Heart right ventricle (tissue), 16 donors: ENCODE measurements around the gene TMEM115. TPM values are rescaled to one million over a fixed set of nuclear protein-coding genes. Genes with fewer than 3 reads are reported as not detected.
A peak's percentile ranks its signal among the peaks of the same experiment; 100 is the strongest.

Source experiments
- ATAC-seq, 8 donors: fragments of 200-7000 bp; cut with Tn5 transposase; one replicate each; pipeline ENCODE4 v1.9.1; 2020; ENCODE audit warnings: mild to moderate bottlenecking in 8 of 8, moderate library complexity in 8 of 8, moderate number of reproducible peaks in 1 of 8
- DNase-seq, 2 donors: peaks; one replicate each; pipeline ENCODE4 v3.0.0-alpha.2; 2020
- H3K27ac ChIP-seq, 10 donors: fragments of 200-600 bp; sonication (generic) in 2 of 10; one replicate each; pipeline versions ENCODE4 v1.5.0 to v1.8.0; 2020 to 2022; ENCODE audit warnings: mild to moderate bottlenecking in 3 of 10
- H3K27me3 ChIP-seq, 7 donors: fragments of 200-600 bp; one replicate each; pipeline ENCODE4 v1.8.0; 2021 to 2022; ENCODE audit warnings: mild to moderate bottlenecking in 2 of 7
- H3K36me3 ChIP-seq, 9 donors: fragments of 200-600 bp; sonication (generic) in 1 of 9; one replicate each; pipeline versions ENCODE4 v1.5.0 to v1.8.0; 2020 to 2022; ENCODE audit warnings: mild to moderate bottlenecking in 2 of 9
- H3K4me1 ChIP-seq, 9 donors: fragments of 200-600 bp; sonication (generic) in 1 of 9; one replicate each; pipeline versions ENCODE4 v1.5.0 to v1.8.0; 2020 to 2022; ENCODE audit warnings: mild to moderate bottlenecking in 4 of 9
- H3K4me3 ChIP-seq, 10 donors: fragments of 200-600 bp; sonication (generic) in 2 of 10; one replicate each; pipeline versions ENCODE4 v1.5.0 to v1.8.0; 2020 to 2022; ENCODE audit warnings: mild to moderate bottlenecking in 7 of 10, moderate library complexity in 2 of 10
- H3K9me3 ChIP-seq, 11 donors: fragments of 200-600 bp in 10 of 11; sonication (generic) in 2 of 11; one replicate each; pipeline versions ENCODE4 v1.5.0 to v1.8.0; 2013 to 2022; ENCODE audit warnings: mild to moderate bottlenecking in 2 of 11, control low read depth in 1 of 11, moderate library complexity in 1 of 11
- CTCF ChIP-seq, 9 donors: fragments of 200-600 bp; sonication (generic) in 2 of 9; IDR thresholded peaks; one replicate each; pipeline versions ENCODE4 v1.5.0 to v1.8.0; 2021 to 2022; ENCODE audit warnings: antibody characterized with exemption in 9 of 9, mild to moderate bottlenecking in 5 of 9, moderate library complexity in 1 of 9
- WGBS, 2 donors: extraction: QIAGEN DNeasy Blood & Tissue Kit; methylation state at CpG; one replicate each; pipeline ENCODE4 v1.1.7; 2013; ENCODE audit warnings: inconsistent platforms in 1 of 2; 5-methylcytosine and 5-hydroxymethylcytosine counted together
- intact Hi-C, 10 donors: fragments of 100-400 bp; cut with DNase I; formaldehyde crosslinking; loops; one replicate each; pipeline versions ENCODE4 v1.11.1 to v1.14.2; 2022
- long read RNA-seq, 3 donors: library from polyadenylated mRNA; unstranded; transcript quantifications; one replicate each; pipeline ENCODE4 v2.0.0, GENCODE V29; 2020 to 2021
- polyA plus RNA-seq, 2 donors: library from polyadenylated mRNA; stranded (reverse); fragments of 200-250 nt; gene quantifications; one replicate each; pipeline ENCODE4 v1.2.3, GENCODE V29; 2013
- total RNA-seq, 10 donors: library from RNA; stranded (reverse); fragmentation: NEBNext Ultra II Directional in 3 of 10; extraction: Animal tissue kit (Norgen Biotek cat#: 25700) in 3 of 10; gene quantifications; one replicate each; pipeline versions ENCODE4 v1.2.1 to v1.2.4, GENCODE V29; 2021 to 2023
- donor health status: Arrhythmogenic right ventricular cardiomyopathy.
- donor health status: ischemic (EF 13 %, LVEDD 7.1; RV severe dilation, severe dysfunction).
- donor health status: healthy with polysubstance abuse.
- donor health status: DM: no; HTN: yes; CAD: no.
- donor health status: DM: no; HTN: no; CAD: no.
- donor health status: ischemic (EF 25% LVEDD 6.9; RV normal size, moderate dysfunction).
- donor health status: ischemic (EF 25% LVEDD 5.7; RV mildly dilated, moderate dysfunction).
- donor health status: healthy.
- donor health status: DM: yes; HTN: yes; CAD: no.
- donor health status: Ischemic cardiomyopathy.
- donor health status: ischemic (EF 35%, LVEDD 5.7; RV mildly dilated, moderate dysfunction).
- donor health status: nonischemic (EF 11% LVEDD 7.7; RV severe dilation, severe dysfunction).
- donor health status: DM: yes; HTN: yes; CAD: no.
- donor health status: PGD.
- donor health status: ischemic (EF 29% LVEDD 5.4; RV normal size, mild dysfunction).
- donor health status: nonischemic (EF 23%, LVEDD 6.1; RV moderate dilation, normal function).

Gene TMEM115, protein sequence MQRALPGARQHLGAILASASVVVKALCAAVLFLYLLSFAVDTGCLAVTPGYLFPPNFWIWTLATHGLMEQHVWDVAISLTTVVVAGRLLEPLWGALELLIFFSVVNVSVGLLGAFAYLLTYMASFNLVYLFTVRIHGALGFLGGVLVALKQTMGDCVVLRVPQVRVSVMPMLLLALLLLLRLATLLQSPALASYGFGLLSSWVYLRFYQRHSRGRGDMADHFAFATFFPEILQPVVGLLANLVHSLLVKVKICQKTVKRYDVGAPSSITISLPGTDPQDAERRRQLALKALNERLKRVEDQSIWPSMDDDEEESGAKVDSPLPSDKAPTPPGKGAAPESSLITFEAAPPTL
- 10 to 100 TPM; 18.7 to 32.8 (median 24.2) TPM for total RNA-seq
- polyA plus RNA-seq, result 10 to 100 TPM; 18.1 to 47.6 TPM
- long read RNA-seq, donor 1, transcript TMEM115-201 (2 exons, 2,197 nt), result major isoform, 65 of 70 reads
- long read RNA-seq, donor 1, partial matches to known transcripts, result 5 of 70 reads
- long read RNA-seq, donor 1, other reads (novel, unspliced or antisense), result 0 of 70 reads
- long read RNA-seq, donor 2, transcript TMEM115-201 (2 exons, 2,197 nt), result major isoform, 46 of 50 reads
- long read RNA-seq, donor 2, partial matches to known transcripts, result 4 of 50 reads
- long read RNA-seq, donor 2, other reads (novel, unspliced or antisense), result 0 of 50 reads
- long read RNA-seq, donor 3, transcript TMEM115-201 (2 exons, 2,197 nt), result major isoform, 172 of 173 reads
- long read RNA-seq, donor 3, partial matches to known transcripts, result 0 of 173 reads
- long read RNA-seq, donor 3, other reads (novel, unspliced or antisense), result 1 of 173 reads

DNA sequence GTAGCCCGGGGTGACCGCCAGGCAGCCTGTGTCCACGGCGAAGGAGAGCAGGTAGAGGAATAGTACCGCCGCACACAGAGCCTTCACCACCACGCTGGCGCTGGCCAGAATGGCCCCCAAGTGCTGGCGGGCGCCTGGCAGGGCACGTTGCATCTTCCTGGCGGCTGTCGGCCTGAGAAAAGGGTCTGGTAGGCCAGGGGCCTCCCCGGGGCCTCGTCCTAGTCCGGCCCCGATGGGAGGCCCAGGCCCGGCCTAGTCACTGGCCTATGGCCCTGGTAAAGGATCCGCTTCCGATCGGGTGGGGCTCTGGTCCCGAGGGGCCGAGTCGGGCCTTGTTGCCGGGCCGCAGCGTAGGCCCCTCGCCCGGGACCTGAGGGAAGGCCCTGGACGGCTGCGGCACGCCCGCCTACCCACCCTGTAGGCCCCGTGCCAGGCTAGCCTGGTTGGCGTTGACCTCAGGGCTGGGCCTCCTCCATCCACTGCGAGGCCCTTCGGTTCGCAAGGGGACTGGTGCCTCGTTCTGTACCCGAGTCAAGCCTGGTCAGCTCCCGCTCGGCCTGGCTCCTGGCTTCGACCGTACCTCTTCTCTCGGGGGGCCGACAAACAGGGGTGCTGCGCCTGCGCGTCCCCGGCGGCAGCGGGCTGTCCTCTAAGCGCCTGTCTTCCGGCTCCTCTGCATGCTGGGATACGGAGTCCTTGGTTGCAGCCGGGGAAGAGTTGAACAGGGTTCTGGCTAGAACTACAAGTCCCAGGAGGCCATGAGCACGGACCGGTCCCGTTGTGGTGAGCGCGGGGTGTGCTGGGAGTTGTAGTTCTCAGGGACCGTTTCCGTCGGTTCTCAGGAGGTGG lies at the start of gene TMEM115:
TMEM115 (minus strand) TSS at position 611 of the 849 bp plus-strand sequence; CDS start at position 153, 458 bp downstream.
- ATAC-seq, result peak; percentile 96 to 99 (median 97)
- H3K9me3 ChIP-seq, result no peaks in the 10 kb centered on the region
- no peaks in the 10 kb centered on the region for H3K27me3 ChIP-seq
- 0% methylated on average over 64 of the region's 64 CpGs for WGBS, 2 donors
- no peak for TF ChIP-seq CTCF (IDR thresholded peaks at IDR 0.05)
- peaks cover 28 to 49% (median 42%) of the 10 kb centered on the region in 9 donors for H3K4me1 ChIP-seq
- peak within 1 kb of the TSS; percentile 88 to 98 (median 94) for H3K27ac ChIP-seq
- H3K4me3 ChIP-seq, result peak within 1 kb of the TSS; percentile 76 to 100 (median 91)
- peak; percentile 93 to 99 for DNase-seq
- peaks cover 0 to 43% (median 11%) of the 10 kb centered on the region in 9 donors for H3K36me3 ChIP-seq
- intact Hi-C loops, result loop anchor here in 2 of 10 donors (1.0 to 5.0 kb wide), 2 partner anchors 31 to 253 kb away; partner anchors contain the start of gene CISH (in 1 of the 2)

GRCh38 chr3:50408443-50408944 lies 49.2 kb upstream of the TMEM115 start:
- 72 to 77% methylated on average over 15 of the region's 15 CpGs for WGBS, 2 donors
- intact Hi-C loops, result no loop called here
- ATAC-seq (no peak), DNase-seq (no peak)
- Histone ChIP-seq H3K27me3 (no peaks in the 10 kb centered on the region), H3K36me3 (no peaks in the 10 kb centered on the region), H3K9me3 (no peaks in the 10 kb centered on the region), H3K4me3 (no peak overlapping the region), H3K27ac (no peak overlapping the region), H3K4me1 (no peaks in the 10 kb centered on the region)
- TF ChIP-seq CTCF (IDR thresholded peaks at IDR 0.05), result no peak

DNA sequence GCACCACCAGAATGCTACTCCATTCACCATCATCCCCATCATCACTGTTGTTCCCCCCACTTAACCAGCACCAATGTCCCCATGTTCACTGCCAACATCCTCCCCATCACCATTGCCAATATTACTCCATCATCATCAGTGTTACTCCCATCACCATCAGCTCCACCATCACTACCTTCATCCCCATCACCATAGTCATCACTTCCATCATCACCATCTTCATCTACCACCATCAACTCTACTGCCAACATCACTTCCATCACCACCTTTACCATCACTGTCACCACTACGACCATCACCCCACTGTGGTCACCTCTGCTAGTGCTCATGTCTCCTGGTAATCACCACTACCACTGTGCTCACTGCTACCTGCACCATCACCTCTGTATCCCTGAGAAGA lies 47.2 kb upstream of the TMEM115 start:
- WGBS, 2 donors, result 50 to 73% methylated on average over 1 of the region's 1 CpG
- DNase-seq (no peak), ATAC-seq (no peak)
- Histone ChIP-seq H3K9me3 (no peaks in the 10 kb centered on the region), H3K27ac (no peak overlapping the region), H3K27me3 (no peaks in the 10 kb centered on the region), H3K36me3 (no peaks in the 10 kb centered on the region), H3K4me1 (no peaks in the 10 kb centered on the region), H3K4me3 (no peak overlapping the region)
- intact Hi-C loops, result no loop called here
- no peak for TF ChIP-seq CTCF (IDR thresholded peaks at IDR 0.05)
